Adipose tissue (tissue), 3 donors: ENCODE data around the gene ZNF282. TPM values are rescaled to one million over a fixed set of nuclear protein-coding genes. Genes with fewer than 3 reads are reported as not detected.

Source experiments
- polyA plus RNA-seq, 3 donors: library from polyadenylated mRNA; stranded (reverse); fragments of 200-250 nt; gene quantifications; one replicate each; pipeline ENCODE4 v1.2.3, GENCODE V29; 2013
- donor health status: healthy with polysubstance abuse.
- donor health status: Bipolar disorder and iron deficiency.
- donor health status: healthy.

ZNF282 gene
- polyA plus RNA-seq, 3 donors: 7.1 to 12.9 (median 9.3) TPM

Other genes starting within 250 kb of the ZNF282 start
- gene PDIA4, start 167.0 kb upstream of the ZNF282 start, polyA plus RNA-seq: 10 to 100 TPM; 27.3 to 63.6 (median 49.0) TPM
- gene ZNF786, start 104.8 kb upstream of the ZNF282 start, polyA plus RNA-seq: 1 to 10 TPM; 1.5 to 1.9 (median 1.7) TPM
- gene ZNF425, start 69.2 kb upstream of the ZNF282 start, polyA plus RNA-seq: 1 to 10 TPM in 1 of 3 donors, under 1 TPM in 2; 0.56 to 1.3 (median 0.79) TPM
- gene ZNF398, start 48.1 kb upstream of the ZNF282 start, polyA plus RNA-seq: 1 to 10 TPM; 2.3 to 4.2 (median 2.5) TPM
- 1 to 10 TPM; 3.3 to 8.2 (median 4.7) TPM for gene ZNF212, start 44.1 kb downstream of the ZNF282 start, polyA plus RNA-seq
- 1 to 10 TPM; 5.5 to 8.6 (median 7.9) TPM for gene ZNF783, start 66.7 kb downstream of the ZNF282 start, polyA plus RNA-seq